NCI-H226 (cell line): ENCODE measurements around the gene SOS1.
A peak's percentile ranks its signal among the peaks of the same experiment; 100 is the strongest.
"Not testable (repeated sequence)": the region's sequence is repeated elsewhere in the genome, so short reads cannot be mapped to it uniquely, and the experiment has no call there.

ENCODE experiments used
- DNase-seq: peaks from one replicate; pipeline ENCODE4 v3.0.0-alpha.2; 2015

SOS1 gene

GRCh38 chr2:39120771-39121522 is at the start of gene SOS1:
Gene SOS1 (minus strand): TSS chr2:39121051. CDS start chr2:39120422, 629 bp downstream.
- peak; percentile 94 for DNase-seq

- DNase-seq, result no peak
Measured at GRCh38 chr2:39164089-39164488, 43.2 kb upstream of the SOS1 start.

- no peak for DNase-seq
Measured at GRCh38 chr2:39160982-39161381, 40.1 kb upstream of the SOS1 start.

GRCh38 chr2:39159283-39159682 is 38.4 kb upstream of the SOS1 start:
- no peak for DNase-seq

- DNase-seq, result no peak
Measured at GRCh38 chr2:39158351-39158750, 37.5 kb upstream of the SOS1 start.

- DNase-seq, result no peak
Measured at GRCh38 chr2:39156846-39157245, 36.0 kb upstream of the SOS1 start.

GRCh38 chr2:39156107-39156506 is 35.3 kb upstream of the SOS1 start:
- DNase-seq, result no peak

GRCh38 chr2:39155573-39155972 is 34.7 kb upstream of the SOS1 start:
- DNase-seq, result not testable (repeated sequence)

- no peak for DNase-seq
Measured at GRCh38 chr2:39154944-39155343, 34.1 kb upstream of the SOS1 start.

GRCh38 chr2:39153312-39153711 is 32.5 kb upstream of the SOS1 start:
- peak; percentile 2 for DNase-seq

GRCh38 chr2:39152504-39152903 is 31.7 kb upstream of the SOS1 start:
- DNase-seq, result no peak

- no peak for DNase-seq
Measured at GRCh38 chr2:39150890-39151497, 30.1 kb upstream of the SOS1 start.

- DNase-seq, result no peak
Measured at GRCh38 chr2:39150102-39150562, 29.3 kb upstream of the SOS1 start.

GRCh38 chr2:39146630-39147029 is 25.8 kb upstream of the SOS1 start:
- no peak for DNase-seq

GRCh38 chr2:39145906-39146421 is 25.1 kb upstream of the SOS1 start:
- DNase-seq, result no peak

- no peak for DNase-seq
Measured at GRCh38 chr2:39144416-39144815, 23.6 kb upstream of the SOS1 start.

- no peak for DNase-seq
Measured at GRCh38 chr2:39142904-39143605, 22.2 kb upstream of the SOS1 start.

GRCh38 chr2:39141334-39142271 is 20.8 kb upstream of the SOS1 start:
- DNase-seq, result no peak

GRCh38 chr2:39140948-39141333 is 20.1 kb upstream of the SOS1 start:
- not testable (repeated sequence) for DNase-seq

GRCh38 chr2:39140322-39140847 is 19.5 kb upstream of the SOS1 start:
- DNase-seq, result no peak

- DNase-seq, result no peak
Measured at GRCh38 chr2:39139511-39140237, 18.8 kb upstream of the SOS1 start.

GRCh38 chr2:39138837-39139211 is 18.0 kb upstream of the SOS1 start:
- DNase-seq, result no peak
